Measurements from ENCODE around the gene VTN.

GRCh38 chr17:28348979-28349378 is 21.1 kb downstream of the VTN start:
- TF ChIP-seq CTCF (IDR thresholded peaks at IDR 0.05): no peak
- TF ChIP-seq POLR2AphosphoS5 (IDR thresholded peaks at IDR 0.05): no peak
- TF ChIP-seq POLR2A (IDR thresholded peaks at IDR 0.05): no peak

Measured in upper lobe of left lung (tissue), 4 donors.